ENCODE results near the gene EXTL1.

DNA sequence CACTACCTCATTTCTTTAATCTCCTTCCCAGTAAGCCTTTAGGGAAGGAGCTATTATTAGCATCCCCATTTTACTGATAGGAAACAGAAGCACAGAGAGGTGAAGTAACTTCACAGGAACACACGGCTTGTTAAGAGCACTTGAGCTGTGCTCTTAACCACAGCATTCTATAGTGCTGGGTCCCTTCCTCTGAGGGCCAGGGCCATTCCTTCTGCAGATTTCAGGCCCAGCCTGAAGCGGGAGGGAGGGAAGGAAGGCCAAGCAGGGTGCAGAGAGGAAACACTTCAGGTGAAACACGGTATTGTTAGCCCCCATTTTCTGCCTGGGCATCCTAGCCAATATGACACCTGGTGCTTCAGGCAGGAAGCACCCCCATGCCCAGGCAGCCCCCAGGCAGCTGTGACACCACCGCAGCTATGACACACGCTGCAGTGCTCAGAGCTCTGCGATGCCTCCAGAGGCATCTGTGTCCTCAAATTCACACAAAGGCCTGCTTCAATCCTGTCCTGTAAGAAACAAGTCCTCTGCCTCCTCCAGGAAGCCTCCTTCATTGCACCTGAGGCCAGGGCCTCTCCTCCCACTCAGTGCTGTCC lies 4.5 kb upstream of the EXTL1 start:
- TF ChIP-seq, protein P1, sequence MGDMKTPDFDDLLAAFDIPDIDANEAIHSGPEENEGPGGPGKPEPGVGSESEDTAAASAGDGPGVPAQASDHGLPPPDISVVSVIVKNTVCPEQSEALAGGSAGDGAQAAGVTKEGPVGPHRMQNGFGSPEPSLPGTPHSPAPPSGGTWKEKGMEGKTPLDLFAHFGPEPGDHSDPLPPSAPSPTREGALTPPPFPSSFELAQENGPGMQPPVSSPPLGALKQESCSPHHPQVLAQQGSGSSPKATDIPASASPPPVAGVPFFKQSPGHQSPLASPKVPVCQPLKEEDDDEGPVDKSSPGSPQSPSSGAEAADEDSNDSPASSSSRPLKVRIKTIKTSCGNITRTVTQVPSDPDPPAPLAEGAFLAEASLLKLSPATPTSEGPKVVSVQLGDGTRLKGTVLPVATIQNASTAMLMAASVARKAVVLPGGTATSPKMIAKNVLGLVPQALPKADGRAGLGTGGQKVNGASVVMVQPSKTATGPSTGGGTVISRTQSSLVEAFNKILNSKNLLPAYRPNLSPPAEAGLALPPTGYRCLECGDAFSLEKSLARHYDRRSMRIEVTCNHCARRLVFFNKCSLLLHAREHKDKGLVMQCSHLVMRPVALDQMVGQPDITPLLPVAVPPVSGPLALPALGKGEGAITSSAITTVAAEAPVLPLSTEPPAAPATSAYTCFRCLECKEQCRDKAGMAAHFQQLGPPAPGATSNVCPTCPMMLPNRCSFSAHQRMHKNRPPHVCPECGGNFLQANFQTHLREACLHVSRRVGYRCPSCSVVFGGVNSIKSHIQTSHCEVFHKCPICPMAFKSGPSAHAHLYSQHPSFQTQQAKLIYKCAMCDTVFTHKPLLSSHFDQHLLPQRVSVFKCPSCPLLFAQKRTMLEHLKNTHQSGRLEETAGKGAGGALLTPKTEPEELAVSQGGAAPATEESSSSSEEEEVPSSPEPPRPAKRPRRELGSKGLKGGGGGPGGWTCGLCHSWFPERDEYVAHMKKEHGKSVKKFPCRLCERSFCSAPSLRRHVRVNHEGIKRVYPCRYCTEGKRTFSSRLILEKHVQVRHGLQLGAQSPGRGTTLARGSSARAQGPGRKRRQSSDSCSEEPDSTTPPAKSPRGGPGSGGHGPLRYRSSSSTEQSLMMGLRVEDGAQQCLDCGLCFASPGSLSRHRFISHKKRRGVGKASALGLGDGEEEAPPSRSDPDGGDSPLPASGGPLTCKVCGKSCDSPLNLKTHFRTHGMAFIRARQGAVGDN (IDR thresholded peaks at IDR 0.05): no peak
- no peak for TF ChIP-seq SIN3A (IDR thresholded peaks at IDR 0.05; ENCODE audit: low read depth, low read length)
- no peak for TF ChIP-seq POLR2A (IDR thresholded peaks at IDR 0.05; ENCODE audit: low read depth, low read length)
- TF ChIP-seq NFYB (IDR thresholded peaks at IDR 0.05; ENCODE audit: insufficient read depth, low read depth, low read length): no peak
- no peak for TF ChIP-seq ZNF274 (IDR thresholded peaks at IDR 0.05; ENCODE audit: insufficient read depth, insufficient read length)
- no peak for TF ChIP-seq CTCF (IDR thresholded peaks at IDR 0.05 in 2 of 3, conservative IDR thresholded peaks at IDR 0.05 in 1 of 3; ENCODE audit: control insufficient read depth in 2 of 3, extremely low read depth in 1 of 3, insufficient read depth in 1 of 3, low read depth in 3 of 3, low read length in 3 of 3)

Data from GM12878 (cell line).